WERI-Rb-1 (cell line): ENCODE measurements around the gene TMEM184A.
A peak's percentile ranks its signal among the peaks of the same experiment; 100 is the strongest.

Experiments
- DNase-seq: peaks from one replicate; pipeline ENCODE4 v3.0.0-alpha.2; 2020
- H3K27ac ChIP-seq: fragments of 250-450 bp; sonication (Bioruptor Pico); 2 replicates; pipeline ENCODE4 v1.5.1; 2020; ENCODE audit warnings: mild to moderate bottlenecking, moderate library complexity
- H3K27me3 ChIP-seq: fragments of 250-450 bp; sonication (Bioruptor Pico); 2 replicates; pipeline ENCODE4 v1.5.1; 2021; ENCODE audit warnings: mild to moderate bottlenecking, low read depth, moderate library complexity; ENCODE audit not compliant: insufficient read depth, severe bottlenecking
- H3K36me3 ChIP-seq: fragments of 250-450 bp; sonication (Bioruptor Pico); 2 replicates; pipeline ENCODE4 v1.5.1; 2020; ENCODE audit warnings: mild to moderate bottlenecking, moderate library complexity
- H3K4me3 ChIP-seq: 2 replicates; pipeline ENCODE4 v1.5.1; 2011; ENCODE audit warnings: low read depth, mild to moderate bottlenecking, control low read depth, low read length
- H3K9me3 ChIP-seq: fragments of 250-450 bp; sonication (Bioruptor Pico); 2 replicates; pipeline ENCODE4 v1.5.1; 2021; ENCODE audit warnings: mild to moderate bottlenecking, moderate library complexity; ENCODE audit not compliant: severe bottlenecking
- CTCF ChIP-seq: IDR thresholded peaks from 2 replicates; pipeline ENCODE4 v1.5.1; 2011; ENCODE audit warnings: low read depth, mild to moderate bottlenecking, control low read depth, inconsistent platforms, low read length

The TMEM184A gene

GRCh38 chr7:1542329-1542728 lies 13.7 kb downstream of the TMEM184A start:
- H3K27ac ChIP-seq: peak overlapping the region; percentile 53
- H3K4me3 ChIP-seq: no peak overlapping the region
- TF ChIP-seq CTCF: no peak
- peaks cover 38% of the 10 kb centered on the region for H3K36me3 ChIP-seq
- no peak for DNase-seq
- H3K9me3 ChIP-seq: no peaks in the 10 kb centered on the region
- H3K27me3 ChIP-seq: no peaks in the 10 kb centered on the region

GRCh38 chr7:1541431-1542162 lies 14.4 kb downstream of the TMEM184A start:
- peaks cover 33% of the 10 kb centered on the region for H3K36me3 ChIP-seq
- H3K27me3 ChIP-seq: no peaks in the 10 kb centered on the region
- TF ChIP-seq CTCF: no peak
- DNase-seq: no peak
- no peaks in the 10 kb centered on the region for H3K9me3 ChIP-seq
- H3K4me3 ChIP-seq: no peak overlapping the region
- no peak overlapping the region for H3K27ac ChIP-seq

- DNase-seq: no peak
- Histone ChIP-seq H3K4me3 (no peak overlapping the region), H3K27ac (no peak overlapping the region), H3K9me3 (no peaks in the 10 kb centered on the region), H3K27me3 (no peaks in the 10 kb centered on the region), H3K36me3 (peaks cover 28% of the 10 kb centered on the region)
- no peak for TF ChIP-seq CTCF
Measured at GRCh38 chr7:1540776-1541271, 15.2 kb downstream of the TMEM184A start.

GRCh38 chr7:1539882-1540775 lies 15.9 kb downstream of the TMEM184A start:
- Histone ChIP-seq H3K27ac (no peak overlapping the region), H3K36me3 (peaks cover 33% of the 10 kb centered on the region), H3K4me3 (no peak overlapping the region), H3K27me3 (no peaks in the 10 kb centered on the region), H3K9me3 (no peaks in the 10 kb centered on the region)
- TF ChIP-seq CTCF: no peak
- no peak for DNase-seq

- H3K4me3 ChIP-seq: no peak overlapping the region
- H3K27me3 ChIP-seq: no peaks in the 10 kb centered on the region
- H3K36me3 ChIP-seq: peaks cover 33% of the 10 kb centered on the region
- H3K9me3 ChIP-seq: no peaks in the 10 kb centered on the region
- H3K27ac ChIP-seq: no peak overlapping the region
- no peak for DNase-seq
- TF ChIP-seq CTCF: no peak
Measured at GRCh38 chr7:1539181-1539881, 16.7 kb downstream of the TMEM184A start.
